8988T (cell line): ENCODE measurements around the gene ZBTB7C.

ENCODE experiments used
- DNase-seq: peaks from one replicate; pipeline ENCODE4 v3.0.0; 2011

ZBTB7C gene

GRCh38 chr18:48244530-48244929 is 164.7 kb downstream of the ZBTB7C start:
- no peak for DNase-seq

GRCh38 chr18:48238636-48239035 is 170.5 kb downstream of the ZBTB7C start:
- no peak for DNase-seq

- DNase-seq = no peak
Measured at GRCh38 chr18:48238206-48238605, 171.0 kb downstream of the ZBTB7C start.

GRCh38 chr18:48236822-48237221 is 172.4 kb downstream of the ZBTB7C start:
- no peak for DNase-seq

GRCh38 chr18:48230467-48231113 is 178.6 kb downstream of the ZBTB7C start:
- peak; percentile 70 for DNase-seq

- DNase-seq = no peak
Measured at GRCh38 chr18:48229552-48229981, 179.6 kb downstream of the ZBTB7C start.

GRCh38 chr18:48228841-48229240 is 180.3 kb downstream of the ZBTB7C start:
- DNase-seq = no peak

GRCh38 chr18:48228301-48228715 is 180.9 kb downstream of the ZBTB7C start:
- no peak for DNase-seq

GRCh38 chr18:48227206-48227605 is 182.0 kb downstream of the ZBTB7C start:
- DNase-seq = no peak

GRCh38 chr18:48226401-48226800 is 182.8 kb downstream of the ZBTB7C start:
- DNase-seq = no peak

- DNase-seq = no peak
Measured at GRCh38 chr18:48222118-48222517, 187.1 kb downstream of the ZBTB7C start.

GRCh38 chr18:48219810-48220499 is 189.2 kb downstream of the ZBTB7C start:
- no peak for DNase-seq

- DNase-seq = no peak
Measured at GRCh38 chr18:48219037-48219809, 190.0 kb downstream of the ZBTB7C start.

- no peak for DNase-seq
Measured at GRCh38 chr18:48218285-48219022, 190.7 kb downstream of the ZBTB7C start.

- DNase-seq = no peak
Measured at GRCh38 chr18:48217258-48218250, 191.6 kb downstream of the ZBTB7C start.

GRCh38 chr18:48216639-48217257 is 192.4 kb downstream of the ZBTB7C start:
- no peak for DNase-seq

GRCh38 chr18:48215876-48216638 is 193.1 kb downstream of the ZBTB7C start:
- DNase-seq = no peak

- DNase-seq = no peak
Measured at GRCh38 chr18:48213791-48214190, 195.4 kb downstream of the ZBTB7C start.

- no peak for DNase-seq
Measured at GRCh38 chr18:48208432-48209140, 200.6 kb downstream of the ZBTB7C start.

- DNase-seq = no peak
Measured at GRCh38 chr18:48207733-48208132, 201.4 kb downstream of the ZBTB7C start.
